HEK293 (cell line): ENCODE results near the gene DMBT1.

Source experiments
- GLIS1 ChIP-seq: fragments of 450-650 bp; formaldehyde crosslinking; IDR thresholded peaks from 2 replicates; pipeline ENCODE4 v1.5.1; 2016; ENCODE audit warnings: missing biosample characterization, missing genetic modification characterization
- ZNF132 ChIP-seq: fragments of 450-650 bp; formaldehyde crosslinking; IDR thresholded peaks from 2 replicates; pipeline ENCODE4 v1.5.1; 2017; ENCODE audit warnings: missing biosample characterization, missing genetic modification characterization, borderline replicate concordance
- ZNF138 ChIP-seq: fragments of 450-650 bp; formaldehyde crosslinking; IDR thresholded peaks from 2 replicates; pipeline ENCODE4 v1.5.1; 2016; ENCODE audit warnings: missing biosample characterization, missing genetic modification characterization, borderline replicate concordance
- ZNF140 ChIP-seq: fragments of 450-650 bp; formaldehyde crosslinking; IDR thresholded peaks from 2 replicates; pipeline ENCODE4 v1.5.1; 2016; ENCODE audit warnings: missing biosample characterization, missing genetic modification characterization
- ZNF146 ChIP-seq: fragments of 450-650 bp; formaldehyde crosslinking; IDR thresholded peaks from 2 replicates; pipeline ENCODE4 v1.5.1; 2016; ENCODE audit warnings: missing biosample characterization, missing genetic modification characterization
- ZNF629 ChIP-seq: fragments of 450-650 bp; formaldehyde crosslinking; IDR thresholded peaks from 2 replicates; pipeline ENCODE4 v1.5.1; 2017; ENCODE audit warnings: missing biosample characterization, missing genetic modification characterization
- TF ChIP-seq, protein P1 (sequence below): fragments of 450-650 bp; formaldehyde crosslinking; IDR thresholded peaks from 2 replicates; pipeline ENCODE4 v1.5.1; 2016; ENCODE audit warnings: missing biosample characterization, missing genetic modification characterization
- TF ChIP-seq, protein P2 (sequence below): fragments of 450-650 bp; formaldehyde crosslinking; IDR thresholded peaks from 2 replicates; pipeline ENCODE4 v1.5.1; 2016; ENCODE audit warnings: missing biosample characterization, missing genetic modification characterization
- TF ChIP-seq, protein P3 (sequence below): IDR thresholded peaks from 2 replicates; pipeline ENCODE4 v1.6.1; 2011; ENCODE audit warnings: mild to moderate bottlenecking, low read depth, low read length, borderline replicate concordance

DNA sequence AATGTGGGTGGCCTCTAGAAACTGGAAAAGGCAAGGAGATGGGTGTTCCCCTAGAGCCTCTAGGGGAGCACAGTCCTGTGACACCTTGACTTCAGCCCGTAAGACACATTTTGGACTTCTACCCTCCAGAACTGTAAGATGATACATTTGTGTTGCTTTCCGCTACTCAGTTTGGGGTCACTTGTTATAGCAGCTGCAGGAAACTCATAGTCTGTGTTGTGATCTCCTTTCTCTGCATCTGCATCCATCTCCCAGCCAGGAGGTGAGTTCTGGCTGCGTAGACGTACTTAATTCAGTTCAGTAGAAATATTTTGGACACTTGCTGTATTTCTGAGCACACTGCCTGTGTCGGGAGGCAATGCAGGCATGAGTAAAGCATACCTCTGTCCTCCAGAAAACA, 29.3 kb upstream of the DMBT1 start:
- TF ChIP-seq ZNF138 (tag by site-specific recombination) (no peak), ZNF132 (tag by site-specific recombination) (no peak), GLIS1 (no peak), ZNF146 (tag by site-specific recombination) (no peak), ZNF140 (tag by site-specific recombination) (no peak), ZNF629 (tag by site-specific recombination) (no peak)
- TF ChIP-seq, protein P1, sequence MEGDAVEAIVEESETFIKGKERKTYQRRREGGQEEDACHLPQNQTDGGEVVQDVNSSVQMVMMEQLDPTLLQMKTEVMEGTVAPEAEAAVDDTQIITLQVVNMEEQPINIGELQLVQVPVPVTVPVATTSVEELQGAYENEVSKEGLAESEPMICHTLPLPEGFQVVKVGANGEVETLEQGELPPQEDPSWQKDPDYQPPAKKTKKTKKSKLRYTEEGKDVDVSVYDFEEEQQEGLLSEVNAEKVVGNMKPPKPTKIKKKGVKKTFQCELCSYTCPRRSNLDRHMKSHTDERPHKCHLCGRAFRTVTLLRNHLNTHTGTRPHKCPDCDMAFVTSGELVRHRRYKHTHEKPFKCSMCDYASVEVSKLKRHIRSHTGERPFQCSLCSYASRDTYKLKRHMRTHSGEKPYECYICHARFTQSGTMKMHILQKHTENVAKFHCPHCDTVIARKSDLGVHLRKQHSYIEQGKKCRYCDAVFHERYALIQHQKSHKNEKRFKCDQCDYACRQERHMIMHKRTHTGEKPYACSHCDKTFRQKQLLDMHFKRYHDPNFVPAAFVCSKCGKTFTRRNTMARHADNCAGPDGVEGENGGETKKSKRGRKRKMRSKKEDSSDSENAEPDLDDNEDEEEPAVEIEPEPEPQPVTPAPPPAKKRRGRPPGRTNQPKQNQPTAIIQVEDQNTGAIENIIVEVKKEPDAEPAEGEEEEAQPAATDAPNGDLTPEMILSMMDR (tag by site-specific recombination) = no peak
- TF ChIP-seq, protein P2, sequence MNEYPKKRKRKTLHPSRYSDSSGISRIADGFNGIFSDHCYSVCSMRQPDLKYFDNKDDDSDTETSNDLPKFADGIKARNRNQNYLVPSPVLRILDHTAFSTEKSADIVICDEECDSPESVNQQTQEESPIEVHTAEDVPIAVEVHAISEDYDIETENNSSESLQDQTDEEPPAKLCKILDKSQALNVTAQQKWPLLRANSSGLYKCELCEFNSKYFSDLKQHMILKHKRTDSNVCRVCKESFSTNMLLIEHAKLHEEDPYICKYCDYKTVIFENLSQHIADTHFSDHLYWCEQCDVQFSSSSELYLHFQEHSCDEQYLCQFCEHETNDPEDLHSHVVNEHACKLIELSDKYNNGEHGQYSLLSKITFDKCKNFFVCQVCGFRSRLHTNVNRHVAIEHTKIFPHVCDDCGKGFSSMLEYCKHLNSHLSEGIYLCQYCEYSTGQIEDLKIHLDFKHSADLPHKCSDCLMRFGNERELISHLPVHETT = no peak
- TF ChIP-seq, protein P3, sequence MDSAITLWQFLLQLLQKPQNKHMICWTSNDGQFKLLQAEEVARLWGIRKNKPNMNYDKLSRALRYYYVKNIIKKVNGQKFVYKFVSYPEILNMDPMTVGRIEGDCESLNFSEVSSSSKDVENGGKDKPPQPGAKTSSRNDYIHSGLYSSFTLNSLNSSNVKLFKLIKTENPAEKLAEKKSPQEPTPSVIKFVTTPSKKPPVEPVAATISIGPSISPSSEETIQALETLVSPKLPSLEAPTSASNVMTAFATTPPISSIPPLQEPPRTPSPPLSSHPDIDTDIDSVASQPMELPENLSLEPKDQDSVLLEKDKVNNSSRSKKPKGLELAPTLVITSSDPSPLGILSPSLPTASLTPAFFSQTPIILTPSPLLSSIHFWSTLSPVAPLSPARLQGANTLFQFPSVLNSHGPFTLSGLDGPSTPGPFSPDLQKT = no peak
